ENCODE results near the gene ZNF232.
"Not testable (repeated sequence)": the region's sequence is repeated elsewhere in the genome, so short reads cannot be mapped to it uniquely, and the experiment has no call there.

- TF ChIP-seq POLR2AphosphoS5 (IDR thresholded peaks at IDR 0.05; ENCODE audit: borderline replicate concordance, low read depth, low read length); EZH2 (IDR thresholded peaks at IDR 0.05); FOXP2 (optimal IDR thresholded peaks at IDR 0.05; ENCODE audit: control extremely low read depth, extremely low read length, insufficient read depth): not testable (repeated sequence)
These were observed 26.0 kb upstream of the ZNF232 start for GRCh38 chr17:5137511-5138197.
